ENCODE results near the gene IL1RAPL1. TPM values are rescaled to one million over a fixed set of nuclear protein-coding genes. Genes with fewer than 3 reads are reported as not detected.

IL1RAPL1 gene
- total RNA-seq, 4 donors from 2014 or later: 8.2 to 10.9 (median 8.8) TPM

DNA sequence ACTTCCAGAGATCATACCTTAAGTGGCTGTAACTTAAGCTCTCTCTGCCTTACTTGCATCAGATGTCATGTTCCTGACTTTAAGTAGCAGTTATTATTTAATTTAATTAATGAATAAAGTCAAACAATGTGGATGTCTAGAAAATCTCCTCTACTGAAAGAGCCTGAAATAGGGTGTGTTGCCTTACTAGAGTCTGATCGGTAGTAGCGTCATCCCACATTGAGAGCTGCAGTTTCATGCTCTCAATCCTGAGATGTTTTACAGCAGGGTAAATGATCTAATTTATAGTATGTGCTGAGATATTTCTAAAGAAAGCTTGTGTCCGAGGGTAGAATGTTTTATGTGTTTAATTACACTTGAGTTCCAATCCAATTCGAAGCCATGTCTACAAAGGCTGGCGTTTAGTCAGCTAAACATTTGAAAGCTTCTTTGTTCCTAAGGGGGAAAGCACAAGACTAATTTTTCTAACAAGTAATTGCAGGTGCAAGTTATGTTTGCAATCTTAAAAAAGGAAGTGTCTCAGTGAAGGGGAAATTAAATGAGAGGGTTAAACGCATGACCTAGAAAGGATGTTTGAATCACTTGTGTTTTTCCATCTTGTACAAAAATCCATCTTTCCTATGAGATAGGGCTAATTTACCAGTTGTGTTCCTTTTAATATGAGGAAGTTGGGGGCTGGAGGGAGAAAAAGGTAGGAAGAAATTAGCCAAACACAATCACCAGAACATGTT, 1237.1 kb downstream of the IL1RAPL1 start:
- no peak for DNase-seq (ENCODE audit: low spot score in 2 of 2)
- Histone ChIP-seq H3K27ac (no peak overlapping the region), H3K36me3 (no peaks in the 10 kb centered on the region), H3K4me3 (no peak overlapping the region), H3K4me1 (no peaks in the 10 kb centered on the region), H3K27me3 (peaks cover 0 to 7% of the 10 kb centered on the region in 2 donors), H3K9me3 (no peaks in the 10 kb centered on the region)
- WGBS, 2 donors: 42 to 58% methylated on average over 6 of the region's 6 CpGs
- TF ChIP-seq CTCF (IDR thresholded peaks at IDR 0.05) (no peak), EP300 (IDR thresholded peaks at IDR 0.05) (no peak), POLR2A (IDR thresholded peaks at IDR 0.05) (no peak)

DNA sequence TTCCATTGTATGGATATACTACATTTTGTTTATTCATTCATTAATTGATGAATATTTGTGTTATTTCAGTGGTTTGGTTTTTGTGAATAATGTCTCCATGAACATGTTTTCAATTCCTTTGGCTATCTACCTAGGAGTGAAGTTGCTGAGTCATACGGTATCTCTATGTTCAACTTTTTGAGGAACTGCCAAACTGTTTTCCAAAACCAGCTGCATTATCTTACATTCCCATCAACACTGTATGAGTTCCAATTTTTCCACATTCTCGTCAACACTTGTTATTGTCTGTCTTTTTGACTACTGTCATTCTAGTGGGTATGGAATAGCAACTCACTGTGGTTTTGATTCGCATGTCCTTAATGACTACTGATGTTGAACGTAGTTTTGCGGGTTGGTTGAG, 1239.5 kb downstream of the IL1RAPL1 start:
- WGBS, 2 donors: 87 to 96% methylated on average over 5 of the region's 5 CpGs
- Histone ChIP-seq H3K27ac (no peak overlapping the region), H3K4me3 (no peak overlapping the region), H3K36me3 (no peaks in the 10 kb centered on the region), H3K4me1 (no peaks in the 10 kb centered on the region), H3K9me3 (no peaks in the 10 kb centered on the region), H3K27me3 (no peaks in the 10 kb centered on the region)
- DNase-seq (ENCODE audit: low spot score in 2 of 2): no peak
- TF ChIP-seq EP300 (IDR thresholded peaks at IDR 0.05) (no peak), POLR2A (IDR thresholded peaks at IDR 0.05) (no peak), CTCF (IDR thresholded peaks at IDR 0.05) (no peak)

GRCh38 chrX:29834311-29834710, 1247.1 kb downstream of the IL1RAPL1 start:
- Histone ChIP-seq H3K36me3 (no peaks in the 10 kb centered on the region), H3K4me3 (no peak overlapping the region), H3K4me1 (no peaks in the 10 kb centered on the region), H3K27ac (no peak overlapping the region), H3K27me3 (no peaks in the 10 kb centered on the region), H3K9me3 (no peaks in the 10 kb centered on the region)
- WGBS, 2 donors: 65 to 93% methylated on average over 2 of the region's 2 CpGs
- TF ChIP-seq POLR2A (IDR thresholded peaks at IDR 0.05): no peak
- no peak for TF ChIP-seq CTCF (IDR thresholded peaks at IDR 0.05)
- TF ChIP-seq EP300 (IDR thresholded peaks at IDR 0.05): no peak
- DNase-seq (ENCODE audit: low spot score in 2 of 2): no peak

- H3K27me3 ChIP-seq: no peaks in the 10 kb centered on the region
- no peaks in the 10 kb centered on the region for H3K36me3 ChIP-seq
- no peaks in the 10 kb centered on the region for H3K9me3 ChIP-seq
- no peaks in the 10 kb centered on the region for H3K4me1 ChIP-seq
- no peak for DNase-seq (ENCODE audit: low spot score in 2 of 2)
- TF ChIP-seq CTCF (IDR thresholded peaks at IDR 0.05) (no peak), POLR2A (IDR thresholded peaks at IDR 0.05) (no peak), EP300 (IDR thresholded peaks at IDR 0.05) (no peak)
- H3K4me3 ChIP-seq: no peak overlapping the region
- H3K27ac ChIP-seq: no peak overlapping the region
Observed at GRCh38 chrX:29834764-29835163, 1247.5 kb downstream of the IL1RAPL1 start.

DNA sequence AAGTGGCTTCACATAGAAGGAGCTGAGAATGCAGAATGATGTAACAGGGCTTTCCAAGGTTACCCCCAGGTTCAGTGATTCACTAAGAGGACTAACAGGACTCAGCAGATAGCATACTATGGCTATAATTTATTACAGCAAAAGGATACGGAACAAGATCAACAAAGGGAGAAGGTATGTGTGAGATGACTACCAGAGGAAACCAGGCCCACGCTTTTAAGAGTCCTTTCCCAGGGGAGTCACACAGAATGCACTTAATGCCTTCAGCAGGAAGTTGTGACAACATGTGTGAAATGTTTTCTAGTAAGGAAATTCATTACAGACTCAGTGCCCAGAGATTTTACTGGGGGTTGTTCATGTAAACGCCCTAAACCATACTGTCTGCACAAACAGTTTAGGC, 1254.5 kb downstream of the IL1RAPL1 start:
- no peak for TF ChIP-seq EP300 (IDR thresholded peaks at IDR 0.05)
- no peak for TF ChIP-seq CTCF (IDR thresholded peaks at IDR 0.05)
- TF ChIP-seq POLR2A (IDR thresholded peaks at IDR 0.05): no peak
- H3K27ac ChIP-seq: no peak overlapping the region
- 50 to 63% methylated on average over 3 of the region's 3 CpGs for WGBS, 2 donors
- H3K9me3 ChIP-seq: no peaks in the 10 kb centered on the region
- no peaks in the 10 kb centered on the region for H3K36me3 ChIP-seq
- no peak for DNase-seq (ENCODE audit: low spot score in 2 of 2)
- H3K4me1 ChIP-seq: no peaks in the 10 kb centered on the region
- no peak overlapping the region for H3K4me3 ChIP-seq
- H3K27me3 ChIP-seq: no peaks in the 10 kb centered on the region

Measured in tibial nerve (tissue), 4 donors.